NCI-H2196 (cell line): ENCODE data around the gene HIVEP3.
A peak's percentile ranks its signal among the peaks of the same experiment; 100 is the strongest.
"Not testable (repeated sequence)": the region's sequence is repeated elsewhere in the genome, so short reads cannot be mapped to it uniquely, and the experiment has no call there.

ENCODE experiments used
- DNase-seq: peaks from one replicate; lab custom pipeline; 2025; ENCODE audit not compliant: unreplicated experiment; lab: John Stamatoyannopoulos, UW

Gene HIVEP3

DNA sequence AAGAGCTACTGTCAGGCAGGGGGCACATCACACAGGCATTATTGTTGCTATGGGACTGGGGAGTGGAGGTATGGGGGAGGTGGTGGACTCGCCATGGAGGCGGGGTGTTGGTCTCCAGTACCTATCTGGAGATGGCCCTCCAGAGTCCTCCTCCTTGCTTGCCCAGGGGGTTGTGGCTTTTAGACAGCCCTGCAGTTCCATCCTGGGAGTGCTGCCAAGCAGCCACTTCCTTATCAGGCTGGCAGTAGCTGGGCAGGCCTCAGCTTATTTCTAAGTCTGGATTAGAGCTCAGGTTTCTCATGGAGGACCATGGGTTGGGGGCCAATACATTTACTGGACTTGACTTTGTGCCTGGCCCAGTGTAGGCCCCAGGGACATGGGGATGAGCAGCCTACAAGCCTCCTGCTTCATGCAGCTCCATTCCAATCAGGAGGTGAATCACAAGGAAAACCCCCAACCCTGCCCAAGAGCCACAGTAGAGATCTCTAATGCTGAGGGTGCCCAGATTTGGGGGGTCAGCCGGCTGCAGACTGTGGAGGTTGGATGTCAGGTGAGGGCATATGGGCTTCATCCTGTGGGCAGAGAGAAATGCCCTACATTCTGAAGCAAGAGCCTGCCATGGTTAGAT lies 223.5 kb downstream of the HIVEP3 start:
- peak; percentile 85 for DNase-seq

DNA sequence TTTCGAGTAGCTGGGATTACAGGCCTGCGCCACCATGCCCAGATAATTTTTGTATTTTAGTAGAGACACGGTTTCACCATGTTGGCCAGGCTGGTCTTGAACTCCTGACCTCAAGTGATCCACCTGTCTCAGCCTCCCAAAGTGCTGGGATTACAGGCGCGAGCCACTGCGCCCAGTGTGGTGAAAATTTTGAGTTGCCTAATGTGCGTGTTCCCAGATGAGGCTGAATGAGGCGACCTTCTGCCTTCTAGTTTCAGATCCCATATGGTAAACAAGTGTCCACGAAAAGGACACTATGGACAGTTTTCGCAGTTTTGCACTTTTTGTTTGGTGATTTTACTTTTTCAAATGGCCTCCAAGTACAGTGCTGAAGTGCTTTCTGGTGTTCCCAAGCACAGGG lies 226.8 kb downstream of the HIVEP3 start:
- not testable (repeated sequence) for DNase-seq

DNA sequence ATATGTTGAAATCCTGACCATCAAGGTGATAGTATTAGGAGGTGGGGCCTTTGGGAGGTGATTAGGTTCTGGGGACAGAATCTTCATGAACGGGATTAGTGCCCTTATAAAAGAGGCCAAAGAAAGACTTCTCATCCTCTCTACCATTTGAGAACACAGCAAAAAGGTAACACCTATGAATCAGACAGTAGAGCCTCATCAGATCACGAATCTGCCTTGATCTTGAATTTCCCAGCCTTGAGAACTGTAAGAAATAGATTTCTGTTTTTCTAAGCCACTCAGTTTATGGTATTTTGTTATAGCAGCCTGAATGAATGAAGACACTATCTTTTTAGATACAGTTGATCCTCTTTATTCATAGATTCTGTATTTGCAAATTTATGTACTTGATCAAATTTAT lies 227.3 kb downstream of the HIVEP3 start:
- DNase-seq, result no peak

DNA sequence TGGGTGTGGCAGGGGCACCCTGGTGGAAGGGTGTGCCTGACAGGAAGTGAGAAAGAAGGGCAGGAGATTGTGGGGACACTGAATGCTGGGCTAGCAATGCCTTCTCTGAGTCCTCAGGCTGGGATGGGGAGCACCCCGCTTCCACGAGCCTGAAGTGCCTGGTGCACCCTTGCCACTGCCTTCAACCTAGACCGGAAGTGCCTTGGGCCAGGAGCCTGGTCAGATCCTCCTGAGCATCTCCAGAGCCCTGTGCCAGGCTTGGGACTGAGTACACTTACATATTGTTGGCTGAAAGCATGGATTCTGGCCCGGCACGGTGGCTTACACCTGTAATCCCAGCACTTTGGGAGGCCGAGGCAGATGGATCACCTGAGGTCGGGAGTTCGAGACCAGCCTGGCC lies 228.4 kb downstream of the HIVEP3 start:
- DNase-seq, result no peak

DNA sequence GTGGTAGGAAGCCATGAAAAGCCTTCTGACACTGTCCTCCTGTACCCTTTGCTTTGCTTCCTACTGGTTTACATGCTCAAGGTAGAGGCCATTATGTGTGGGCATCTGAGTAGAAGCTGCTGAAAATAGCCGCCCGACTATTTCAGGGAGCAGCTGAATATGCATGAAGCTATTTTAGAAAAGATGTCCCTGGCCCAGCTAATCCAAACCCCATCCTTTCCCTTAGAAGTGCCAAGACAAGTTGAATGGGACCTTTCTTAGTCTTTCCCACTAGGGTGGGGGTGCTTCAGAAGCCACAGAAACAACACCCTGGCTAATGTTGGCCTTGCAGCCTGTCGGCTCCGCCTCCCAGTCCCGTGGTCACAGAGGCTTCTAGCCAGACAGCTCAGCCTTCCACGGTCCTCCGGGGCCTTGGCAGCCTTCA lies 229.2 kb downstream of the HIVEP3 start:
- no peak for DNase-seq

GRCh38 chr1:41689139-41689538 lies 229.6 kb downstream of the HIVEP3 start:
- no peak for DNase-seq

- no peak for DNase-seq
These were observed 231.7 kb downstream of the HIVEP3 start for GRCh38 chr1:41687007-41687406.

- no peak for DNase-seq
These were observed 234.8 kb downstream of the HIVEP3 start for GRCh38 chr1:41683681-41684500.

DNA sequence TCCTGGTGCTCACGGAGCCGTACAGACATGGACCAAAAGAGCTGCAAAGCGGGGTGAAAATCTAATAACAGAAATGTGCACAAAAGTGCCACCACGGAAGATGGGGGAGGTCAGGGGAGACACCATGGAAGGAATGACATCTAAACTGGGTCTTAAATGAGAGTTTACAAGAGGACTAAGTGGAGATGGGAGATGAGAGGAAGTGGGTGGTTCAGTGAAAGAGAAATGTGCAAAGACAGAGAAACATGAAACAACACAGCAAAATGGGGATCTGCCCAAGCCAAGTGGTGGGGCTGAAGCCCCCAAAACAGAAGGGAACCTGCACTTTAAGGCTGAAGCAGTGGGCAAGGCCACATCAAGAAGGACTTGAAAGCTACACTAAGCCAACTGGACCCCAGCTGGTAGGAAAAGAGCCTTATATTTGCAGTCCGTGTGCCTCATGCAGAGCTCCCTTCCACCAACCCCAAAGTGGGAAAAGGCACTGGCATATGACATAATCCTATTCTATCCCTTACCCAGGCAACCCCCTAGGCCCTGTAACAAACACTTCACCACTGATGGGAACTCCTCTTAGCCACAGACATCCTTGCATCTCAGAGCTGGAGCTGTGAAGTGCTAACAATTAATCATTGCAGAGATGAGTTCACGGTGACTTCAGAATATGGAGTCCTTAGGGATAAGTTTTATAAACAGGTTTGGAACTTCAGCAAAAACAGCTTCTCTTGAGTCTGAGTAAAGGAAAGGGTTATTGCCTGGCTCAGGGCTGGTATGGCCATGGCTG lies 235.7 kb downstream of the HIVEP3 start:
- DNase-seq, result no peak

GRCh38 chr1:41682149-41682548 lies 236.6 kb downstream of the HIVEP3 start:
- DNase-seq, result no peak

- DNase-seq, result no peak
These were observed 237.2 kb downstream of the HIVEP3 start for GRCh38 chr1:41681331-41682098.

- DNase-seq, result no peak
These were observed 238.7 kb downstream of the HIVEP3 start for GRCh38 chr1:41679994-41680393.

GRCh38 chr1:41679531-41679930 lies 239.2 kb downstream of the HIVEP3 start:
- DNase-seq, result no peak

- no peak for DNase-seq
These were observed 240.4 kb downstream of the HIVEP3 start for GRCh38 chr1:41678111-41678878.

DNA sequence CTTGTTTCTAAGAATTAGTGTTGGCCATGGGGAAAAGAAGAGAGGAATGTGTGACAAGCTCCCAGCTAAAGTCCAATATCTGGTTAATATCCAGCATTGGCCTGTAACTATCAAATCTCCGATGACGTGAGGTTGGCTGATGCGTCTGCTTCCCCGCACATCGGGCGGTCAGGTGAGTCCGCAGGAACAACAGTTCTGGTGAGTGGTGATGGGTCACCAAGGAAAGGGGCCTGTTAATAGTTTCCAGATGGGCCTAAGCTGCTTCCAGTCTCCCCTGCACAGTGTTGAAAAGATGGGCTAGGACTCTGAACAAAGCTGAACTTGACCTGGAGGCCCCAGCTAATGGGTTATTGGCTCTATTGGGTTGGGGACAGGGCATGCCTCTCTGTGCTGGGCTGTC lies 241.1 kb downstream of the HIVEP3 start:
- DNase-seq, result no peak

DNA sequence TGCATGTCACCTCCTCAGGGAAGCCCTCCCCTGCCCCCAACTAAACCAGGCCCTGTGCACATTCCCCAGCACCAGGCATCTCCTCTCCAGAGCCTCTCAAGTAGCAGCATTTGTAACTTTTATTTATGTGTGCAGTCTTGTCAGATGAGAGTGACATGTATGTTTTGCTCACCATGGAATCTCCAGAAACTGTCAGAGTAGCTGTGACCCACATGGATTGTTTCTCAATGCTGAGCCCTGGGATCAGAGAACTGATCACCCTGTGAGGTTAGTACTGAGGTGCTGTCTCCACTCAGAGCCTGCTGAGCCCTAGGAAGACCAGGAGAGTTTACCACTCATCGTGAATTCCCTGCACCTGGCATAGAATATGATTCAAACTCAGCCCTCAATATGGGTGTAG lies 243.3 kb downstream of the HIVEP3 start:
- DNase-seq, result no peak

DNA sequence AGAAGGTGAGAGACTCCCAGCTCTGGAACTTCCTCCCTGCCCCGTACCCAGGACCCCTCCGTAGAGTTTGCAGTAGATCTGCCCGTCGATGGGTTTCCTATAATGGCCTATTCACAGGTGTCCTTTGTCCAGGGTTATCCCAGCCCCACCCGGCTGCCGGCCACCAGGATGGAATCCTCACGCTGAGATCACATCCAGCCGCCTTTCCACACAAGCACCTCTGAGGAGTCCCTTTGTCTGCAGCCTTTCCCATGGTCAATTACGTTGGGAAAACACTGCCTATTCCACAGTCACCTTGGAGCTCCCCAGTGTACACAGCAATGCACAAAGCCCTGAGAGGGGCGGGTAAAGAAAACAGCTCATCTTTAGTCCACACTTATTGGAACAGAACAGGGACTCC lies 244.2 kb downstream of the HIVEP3 start:
- no peak for DNase-seq

DNA sequence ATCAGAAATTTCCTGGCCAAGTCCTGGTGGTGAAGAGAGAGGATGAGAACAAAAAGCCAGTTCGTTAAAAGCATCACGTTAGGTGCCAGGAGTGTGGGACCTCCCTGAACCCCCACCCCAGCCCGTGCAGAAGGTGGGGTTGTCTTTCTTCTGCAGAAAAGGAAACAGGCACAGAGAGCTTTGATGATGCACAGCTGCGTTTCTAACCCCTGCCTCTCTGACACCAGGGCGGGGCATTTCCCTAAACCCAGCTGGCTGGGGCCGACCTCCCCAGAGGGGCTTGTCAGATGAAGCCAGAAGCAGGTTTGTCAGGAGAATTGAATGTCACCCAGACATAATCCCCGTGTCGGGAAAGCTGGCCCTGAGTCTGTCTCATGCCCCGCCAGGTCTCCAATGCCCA lies 244.9 kb downstream of the HIVEP3 start:
- no peak for DNase-seq

GRCh38 chr1:41673378-41673777 lies 245.3 kb downstream of the HIVEP3 start:
- no peak for DNase-seq

GRCh38 chr1:41672641-41673361 lies 245.9 kb downstream of the HIVEP3 start:
- DNase-seq, result no peak
